ENCODE results near the gene HSH2D. TPM values are rescaled to one million over a fixed set of nuclear protein-coding genes. Genes with fewer than 3 reads are reported as not detected.

The HSH2D gene
- total RNA-seq, 1 donor from 2014 or later, result 0.46 TPM

DNA sequence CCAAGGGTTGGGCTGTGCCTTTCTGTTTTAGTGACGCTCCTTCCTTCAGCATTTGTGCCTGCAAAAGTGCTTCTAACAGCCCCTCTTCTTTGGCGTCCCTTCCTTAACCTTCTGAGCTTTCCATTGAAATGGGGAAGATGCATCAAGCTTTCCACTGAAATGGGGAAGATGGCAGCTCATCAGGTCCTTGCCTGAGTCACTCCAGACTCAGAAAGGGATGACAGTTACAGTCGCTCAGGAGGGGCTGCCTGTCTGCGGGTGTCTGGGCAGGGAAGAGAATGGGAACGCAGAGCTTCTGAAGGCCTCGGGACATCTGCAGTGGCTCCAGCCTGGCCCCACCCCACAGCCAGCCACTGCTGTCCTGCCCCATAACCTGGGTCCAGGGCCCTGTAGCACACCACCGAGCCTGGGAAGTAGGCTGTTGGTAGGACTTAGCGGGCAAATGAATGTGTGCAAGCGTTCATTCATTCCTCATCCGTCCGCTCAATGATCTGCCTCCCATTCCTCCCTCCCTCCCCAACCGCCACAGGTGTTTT lies 64.1 kb downstream of the HSH2D start:
- no peak for DNase-seq (ENCODE audit: low read depth)
- Histone ChIP-seq H3K27me3 (ENCODE audit: control insufficient read depth, insufficient read depth, low read length) (no peaks in the 10 kb centered on the region), H3K4me3 (ENCODE audit: low read depth, low read length) (no peak overlapping the region), H3K36me3 (ENCODE audit: control insufficient read depth, insufficient read depth, low read length) (peaks cover 1% of the 10 kb centered on the region)
- no peak for TF ChIP-seq CTCF (IDR thresholded peaks at IDR 0.05; ENCODE audit: insufficient read depth, low read length, poor library complexity, severe bottlenecking)

Other genes starting within 250 kb of the HSH2D start
- not detected in 2 replicates for gene CYP4F2, start 245.6 kb upstream of the HSH2D start, total RNA-seq
- 0.38 TPM in 1 of 2 replicates, not detected in the other for gene CYP4F11, start 209.2 kb upstream of the HSH2D start, total RNA-seq
- not detected in 2 replicates for gene OR10H4, start 194.7 kb upstream of the HSH2D start, total RNA-seq
- 730 and 873 TPM in 2 replicates for gene TPM4, start 67.2 kb upstream of the HSH2D start, total RNA-seq
- 43.3 and 52.9 TPM in 2 replicates for gene RAB8A, start 31.8 kb upstream of the HSH2D start, total RNA-seq
- gene CIB3, start 29.8 kb downstream of the HSH2D start, total RNA-seq, result not detected in 2 replicates
- 121 and 145 TPM in 2 replicates for gene FAM32A, start 41.7 kb downstream of the HSH2D start, total RNA-seq
- gene AP1M1, start 54.2 kb downstream of the HSH2D start, total RNA-seq, result 96.2 and 98.9 TPM in 2 replicates
- 0.67 and 1.9 TPM in 2 replicates for gene KLF2, start 181.1 kb downstream of the HSH2D start, total RNA-seq

All from kidney epithelial cell (primary cell).